LNCaP clone FGC (cell line): ENCODE data around the gene ARHGEF37.

Source experiments
- DNase-seq: peaks from one replicate; pipeline ENCODE4 v3.0.0-alpha.2; 2011; ENCODE audit warnings: low read depth
- H3K4me3 ChIP-seq: 2 replicates; pipeline ENCODE4 v1.5.1; 2011; ENCODE audit warnings: mild to moderate bottlenecking, low read depth, low read length, control low read depth
- CTCF ChIP-seq: IDR thresholded peaks from 2 replicates; pipeline ENCODE4 v1.5.1; 2012; ENCODE audit warnings: mild to moderate bottlenecking; ENCODE audit not compliant: control insufficient read depth, insufficient read depth; ENCODE audit errors: extremely low read depth

ARHGEF37 gene

GRCh38 chr5:149599375-149599774 is 18.1 kb downstream of the ARHGEF37 start:
- no peak for TF ChIP-seq CTCF
- H3K4me3 ChIP-seq = no peak overlapping the region
- no peak for DNase-seq

- no peak for TF ChIP-seq CTCF
- no peak overlapping the region for H3K4me3 ChIP-seq
- no peak for DNase-seq
Measured at GRCh38 chr5:149600932-149601331, 19.6 kb downstream of the ARHGEF37 start.

- no peak overlapping the region for H3K4me3 ChIP-seq
- TF ChIP-seq CTCF = no peak
- no peak for DNase-seq
Measured at GRCh38 chr5:149603210-149603609, 21.9 kb downstream of the ARHGEF37 start.

- no peak overlapping the region for H3K4me3 ChIP-seq
- no peak for DNase-seq
- no peak for TF ChIP-seq CTCF
Measured at GRCh38 chr5:149603920-149604319, 22.6 kb downstream of the ARHGEF37 start.

GRCh38 chr5:149604321-149604720 is 23.0 kb downstream of the ARHGEF37 start:
- DNase-seq = no peak
- no peak overlapping the region for H3K4me3 ChIP-seq
- no peak for TF ChIP-seq CTCF

GRCh38 chr5:149605354-149605997 is 24.2 kb downstream of the ARHGEF37 start:
- no peak overlapping the region for H3K4me3 ChIP-seq
- DNase-seq = no peak
- no peak for TF ChIP-seq CTCF
